HG03457 (cell line): ENCODE measurements around the gene STK32B.

Experiments used
- ATAC-seq: cut with Tn5 transposase; IDR thresholded peaks from one replicate; pipeline ENCODE4 v1.9.1; 2021; ENCODE audit warnings: moderate number of reproducible peaks; ENCODE audit not compliant: unreplicated experiment

The STK32B gene

DNA sequence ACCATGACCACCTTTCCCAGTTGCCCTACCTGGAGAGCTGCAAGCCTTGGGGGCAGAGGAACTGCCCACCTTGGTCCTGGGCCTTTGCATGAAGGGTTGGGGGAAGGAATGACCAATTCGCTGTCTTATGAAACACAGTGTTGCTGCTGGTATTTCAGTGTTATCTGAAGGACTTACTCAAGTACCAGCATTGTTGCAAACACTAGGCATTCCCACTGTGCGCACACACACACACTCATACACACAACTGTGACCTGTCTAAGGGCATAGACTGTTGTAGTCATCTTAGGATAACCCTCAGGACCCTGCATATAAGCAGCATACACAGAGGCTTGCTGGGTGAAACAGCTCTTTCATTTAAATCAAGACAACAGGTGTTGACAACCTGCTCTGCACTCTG lies 446.2 kb downstream of the STK32B start:
- ATAC-seq = no peak

- ATAC-seq = no peak
These were observed 448.9 kb downstream of the STK32B start for GRCh38 chr4:5500165-5500564.

- no peak for ATAC-seq
These were observed 452.2 kb downstream of the STK32B start for GRCh38 chr4:5503336-5503936.

DNA sequence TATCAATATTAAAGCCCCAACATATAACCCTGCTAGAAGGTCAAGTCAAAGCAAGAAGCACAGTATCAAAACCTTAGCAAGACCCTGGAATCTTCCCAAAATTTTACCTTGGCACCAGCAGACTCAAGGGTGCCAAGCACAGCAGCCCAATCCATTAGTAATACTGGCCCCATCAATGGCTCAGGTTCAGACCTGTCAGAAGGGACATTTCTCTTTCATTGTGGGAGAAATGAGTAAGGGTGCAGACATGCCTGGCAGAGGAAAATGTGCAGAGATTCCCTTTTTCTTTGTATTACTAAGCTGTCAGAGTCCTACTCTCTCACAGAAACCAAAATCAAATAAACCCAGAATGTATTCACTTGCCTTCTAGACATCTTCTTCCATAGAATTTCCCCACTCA lies 453.2 kb downstream of the STK32B start:
- ATAC-seq = no peak

- no peak for ATAC-seq
These were observed 459.2 kb downstream of the STK32B start for GRCh38 chr4:5510504-5510903.

- ATAC-seq = no peak
These were observed 460.5 kb downstream of the STK32B start for GRCh38 chr4:5511791-5512190.

- no peak for ATAC-seq
These were observed 464.4 kb downstream of the STK32B start for GRCh38 chr4:5515646-5516045.

DNA sequence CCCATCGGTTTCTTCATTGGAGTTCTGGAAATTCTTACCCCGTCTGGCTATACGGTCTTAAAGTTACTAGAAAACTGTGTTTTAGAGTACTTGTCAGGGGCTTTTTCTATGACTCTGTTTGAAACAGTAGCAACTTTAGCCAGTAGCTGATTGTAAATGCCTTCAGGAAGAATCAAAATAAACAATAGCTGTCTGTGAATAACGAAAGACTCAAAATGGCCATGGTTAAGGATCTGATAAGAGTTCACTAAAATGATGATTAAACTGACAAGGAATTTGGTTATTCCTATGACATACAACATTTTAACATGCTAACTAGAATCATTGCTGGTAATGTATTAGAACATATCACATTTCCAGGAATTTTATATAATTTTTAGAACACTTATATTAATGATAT lies 466.1 kb downstream of the STK32B start:
- ATAC-seq = no peak

DNA sequence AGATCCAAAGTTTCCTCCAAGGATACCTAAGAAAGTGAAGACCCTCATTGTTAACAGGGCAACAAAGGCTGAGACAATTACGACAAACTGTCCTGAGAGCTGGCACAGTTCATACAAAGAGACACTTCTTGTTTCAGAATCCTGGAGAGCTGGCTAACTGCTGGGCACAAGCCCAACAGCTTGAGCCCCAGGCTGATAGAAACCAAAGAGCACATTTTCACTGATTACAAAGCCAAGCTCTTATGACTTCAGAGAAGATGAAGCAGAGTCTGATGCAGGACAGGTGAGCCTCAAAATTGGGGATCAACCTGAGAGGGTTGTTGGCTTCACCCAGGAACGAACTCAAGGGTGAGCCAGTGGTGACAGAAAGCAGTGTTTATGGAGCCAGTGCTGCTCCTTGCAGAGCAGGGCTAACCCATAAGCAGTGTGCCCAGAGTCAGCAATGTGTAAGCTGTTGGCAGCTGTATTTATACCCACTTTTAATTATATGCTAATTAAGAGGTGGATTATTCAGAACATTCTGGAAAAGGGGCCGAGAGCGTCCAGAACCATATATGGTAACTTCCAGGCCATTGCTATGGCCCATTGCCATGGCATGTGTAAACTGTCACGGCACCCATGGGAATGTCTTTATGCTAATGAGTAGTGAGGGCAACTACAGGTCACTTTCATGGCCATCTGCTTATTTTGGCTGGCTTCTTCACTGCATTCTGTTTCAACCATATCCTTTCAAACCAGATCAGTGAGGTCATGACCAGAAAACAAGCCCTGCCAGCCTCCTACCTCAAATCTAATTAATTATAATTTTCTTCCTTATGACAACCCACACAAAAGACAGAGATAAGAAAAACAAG lies 473.4 kb downstream of the STK32B start:
- ATAC-seq = no peak

DNA sequence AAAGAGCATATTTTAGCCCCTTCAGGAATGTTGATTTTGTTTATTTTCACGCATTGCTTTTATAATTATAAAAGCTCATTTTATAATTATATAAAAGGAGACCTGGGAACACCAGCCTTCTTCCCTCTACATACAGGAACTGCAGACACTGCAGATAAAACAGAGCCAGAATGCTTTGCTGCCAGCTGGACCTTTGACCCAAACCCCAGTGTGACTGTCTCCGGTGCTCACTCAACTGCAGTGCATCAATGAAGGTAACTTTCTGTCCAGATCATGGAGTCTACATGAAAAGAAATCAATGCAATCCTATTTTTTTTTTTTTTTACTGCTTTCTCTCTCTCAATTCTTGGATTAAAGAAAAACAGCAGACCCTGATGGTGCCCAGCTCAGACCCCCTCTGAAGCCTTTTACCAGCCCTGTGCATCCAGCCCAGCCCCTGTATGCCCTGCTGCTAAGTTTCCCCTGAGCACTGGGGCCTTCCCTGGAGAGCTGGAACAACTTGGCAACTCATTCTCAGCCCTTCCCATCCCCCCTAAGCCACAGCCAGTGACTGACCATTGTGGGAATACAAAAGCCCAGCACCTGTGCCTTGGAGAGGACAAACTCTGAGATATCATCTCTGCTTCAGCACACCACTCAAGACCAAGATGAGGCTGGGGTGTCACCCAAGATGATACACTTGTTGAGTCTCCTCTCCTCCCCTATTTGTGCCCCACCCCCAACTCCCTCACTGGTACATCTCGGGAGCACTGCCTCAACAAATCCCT lies 475.0 kb downstream of the STK32B start:
- no peak for ATAC-seq

DNA sequence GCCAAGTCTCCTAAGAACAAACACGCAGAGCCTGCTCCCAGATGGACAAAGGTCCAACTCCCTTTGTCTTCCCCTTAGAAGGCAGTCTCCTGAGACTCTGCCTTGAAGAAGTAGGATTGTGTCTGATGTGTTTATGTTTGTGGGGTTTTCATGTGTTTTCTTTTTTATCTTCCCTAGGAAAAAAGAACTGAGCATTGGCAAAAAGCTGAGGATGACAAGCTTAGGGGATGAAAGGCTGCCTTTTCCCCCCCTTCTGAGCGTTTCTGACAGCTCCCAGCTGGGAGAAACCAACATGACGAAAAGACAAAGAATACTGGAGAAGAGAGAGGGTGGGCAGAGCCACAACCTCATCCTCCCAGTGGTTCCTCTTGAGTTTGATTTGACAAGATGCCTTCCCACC lies 475.9 kb downstream of the STK32B start:
- ATAC-seq = no peak

DNA sequence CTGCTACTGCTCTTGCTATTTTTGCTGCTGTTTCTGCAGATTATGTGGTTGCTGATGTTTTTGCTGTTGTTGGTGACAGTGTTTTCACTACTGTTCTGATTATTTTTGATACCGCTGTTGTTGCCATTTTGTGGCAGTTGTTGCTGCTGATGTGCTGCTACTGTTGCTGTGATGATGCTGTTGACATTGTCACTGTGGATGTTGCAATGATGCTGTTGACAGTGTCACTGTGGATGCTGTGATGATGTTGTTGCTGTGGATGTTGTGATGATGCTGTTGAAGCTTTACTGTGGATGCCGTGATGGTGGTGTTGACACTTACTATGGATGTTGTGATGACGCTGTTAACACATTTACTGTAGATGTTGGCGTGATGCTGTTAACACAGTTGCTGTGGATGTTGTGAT lies 476.8 kb downstream of the STK32B start:
- ATAC-seq = no peak

DNA sequence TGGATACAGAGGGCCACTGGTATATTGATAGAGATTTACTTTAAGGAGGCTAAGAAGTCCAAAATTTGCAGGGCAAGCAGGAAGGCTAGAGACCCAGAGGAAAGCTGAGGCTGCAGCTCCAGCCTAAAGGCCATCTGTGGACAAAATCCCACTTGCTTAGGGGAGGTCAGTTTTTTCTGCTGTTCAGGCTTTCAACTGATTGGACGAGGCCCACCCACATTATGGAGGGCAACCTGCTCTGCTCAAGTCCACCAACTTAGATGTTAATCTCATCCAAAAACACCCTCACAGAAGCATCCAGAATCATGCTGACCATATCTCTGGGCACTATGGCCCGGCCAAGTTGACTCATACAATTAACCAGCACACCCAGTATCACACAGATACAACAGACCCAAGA lies 480.8 kb downstream of the STK32B start:
- no peak for ATAC-seq

- no peak for ATAC-seq
These were observed 488.3 kb downstream of the STK32B start for GRCh38 chr4:5539584-5539983.

GRCh38 chr4:5541169-5541568 lies 489.9 kb downstream of the STK32B start:
- no peak for ATAC-seq

DNA sequence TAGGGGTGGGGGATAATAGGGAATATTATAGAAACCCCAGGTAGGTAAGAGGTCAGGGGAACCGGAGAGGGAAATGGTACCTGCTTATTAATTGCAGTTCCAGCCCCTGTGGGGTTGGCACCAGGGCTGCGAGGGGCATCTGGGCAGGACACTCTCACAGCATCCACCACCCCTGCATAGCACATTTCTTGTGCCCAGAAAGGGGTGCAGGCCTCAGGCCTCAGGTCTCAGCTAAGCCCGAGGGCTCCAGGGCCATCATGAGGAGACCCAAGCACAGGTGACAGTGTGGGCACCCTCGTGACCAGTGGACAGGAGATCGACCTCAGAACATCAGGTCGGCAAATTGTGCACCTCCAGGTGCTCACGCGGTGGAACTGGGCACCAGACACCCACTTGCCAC lies 492.4 kb downstream of the STK32B start:
- no peak for ATAC-seq

DNA sequence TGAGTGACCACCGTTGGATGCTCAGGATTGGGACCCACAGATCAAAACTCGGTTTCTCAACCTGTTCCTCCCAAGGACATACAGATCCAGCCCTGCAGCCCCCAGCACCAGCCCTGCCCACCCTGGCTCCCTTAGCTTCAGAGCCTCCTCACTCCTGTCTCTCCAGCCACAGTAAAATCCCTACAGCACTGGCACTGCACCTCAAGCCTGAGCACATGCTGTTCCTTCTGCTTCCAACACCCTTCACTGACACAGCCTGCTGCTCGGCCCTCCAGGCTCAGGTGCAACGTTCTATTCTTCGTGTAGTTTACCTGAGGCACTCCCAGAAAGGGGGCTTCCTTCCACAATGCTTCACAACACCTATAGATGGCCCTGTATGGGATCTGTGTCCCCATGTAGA lies 493.5 kb downstream of the STK32B start:
- no peak for ATAC-seq

DNA sequence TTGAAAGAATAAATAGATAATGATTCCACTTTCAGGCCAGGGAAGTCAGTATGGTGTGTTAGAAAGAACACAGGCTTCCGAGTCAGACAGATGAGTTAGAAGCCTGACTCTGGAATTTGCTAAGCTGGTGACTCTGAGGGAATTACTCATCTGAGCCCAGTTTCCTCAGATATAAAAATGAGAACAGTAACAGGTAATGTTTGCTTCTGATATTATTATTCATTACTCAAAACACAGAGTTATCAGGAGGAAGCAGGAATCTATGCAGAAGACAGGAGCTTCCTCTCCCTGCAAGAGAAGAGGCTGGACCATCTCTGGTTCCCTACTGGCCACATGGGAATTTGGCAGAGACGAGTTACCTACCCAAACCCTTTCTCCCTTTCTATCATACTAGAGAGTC lies 494.0 kb downstream of the STK32B start:
- no peak for ATAC-seq

GRCh38 chr4:5547651-5548249 lies 496.5 kb downstream of the STK32B start:
- ATAC-seq = no peak
